HEK293 (cell line): ENCODE measurements around the gene MEG3.

Experiments used
- KLF1 ChIP-seq: fragments of 450-650 bp; formaldehyde crosslinking; IDR thresholded peaks from 2 replicates; pipeline ENCODE4 v1.5.1; 2016; ENCODE audit warnings: missing biosample characterization, missing genetic modification characterization
- KLF17 ChIP-seq: fragments of 450-650 bp; formaldehyde crosslinking; IDR thresholded peaks from 2 replicates; pipeline ENCODE4 v1.5.1; 2016; ENCODE audit warnings: missing biosample characterization, missing genetic modification characterization
- KLF7 ChIP-seq: fragments of 450-650 bp; formaldehyde crosslinking; IDR thresholded peaks from 2 replicates; pipeline ENCODE4 v1.5.1; 2016; ENCODE audit warnings: missing biosample characterization, missing genetic modification characterization, borderline replicate concordance
- KLF8 ChIP-seq: fragments of 450-650 bp; formaldehyde crosslinking; IDR thresholded peaks from 2 replicates; pipeline ENCODE4 v1.5.1; 2016; ENCODE audit warnings: missing biosample characterization, missing genetic modification characterization
- SP3 ChIP-seq: fragments of 450-650 bp; formaldehyde crosslinking; IDR thresholded peaks from 2 replicates; pipeline ENCODE4 v1.5.1; 2016; ENCODE audit warnings: missing biosample characterization, missing genetic modification characterization
- SP7 ChIP-seq: fragments of 450-650 bp; formaldehyde crosslinking; IDR thresholded peaks from 2 replicates; pipeline ENCODE4 v1.5.1; 2016; ENCODE audit warnings: missing biosample characterization, missing genetic modification characterization
- TCF7L2 ChIP-seq: IDR thresholded peaks from 2 replicates; pipeline ENCODE4 v1.6.1; 2011; ENCODE audit warnings: low read depth, mild to moderate bottlenecking, inconsistent platforms, low read length, moderate library complexity, borderline replicate concordance
- ZBTB26 ChIP-seq: fragments of 450-650 bp; formaldehyde crosslinking; optimal IDR thresholded peaks from 2 replicates; pipeline ENCODE3; 2016; ENCODE audit warnings: missing biosample characterization, mild to moderate bottlenecking, missing genetic modification characterization
- ZBTB48 ChIP-seq: fragments of 450-650 bp; formaldehyde crosslinking; IDR thresholded peaks from 2 replicates; pipeline ENCODE4 v1.5.1; 2016; ENCODE audit warnings: missing biosample characterization, missing genetic modification characterization
- ZFP3 ChIP-seq: fragments of 450-650 bp; formaldehyde crosslinking; IDR thresholded peaks from 2 replicates; pipeline ENCODE4 v1.5.1; 2016; ENCODE audit warnings: low read depth, missing biosample characterization, missing genetic modification characterization
- ZFP41 ChIP-seq: fragments of 450-650 bp; formaldehyde crosslinking; IDR thresholded peaks from 2 replicates; pipeline ENCODE4 v1.5.1; 2016; ENCODE audit warnings: missing biosample characterization, missing genetic modification characterization, borderline replicate concordance
- ZFP69B ChIP-seq: fragments of 450-650 bp; formaldehyde crosslinking; IDR thresholded peaks from 2 replicates; pipeline ENCODE4 v1.5.1; 2016; ENCODE audit warnings: missing biosample characterization, missing genetic modification characterization
- ZNF175 ChIP-seq: fragments of 450-650 bp; formaldehyde crosslinking; IDR thresholded peaks from 2 replicates; pipeline ENCODE4 v1.5.1; 2016; ENCODE audit warnings: missing biosample characterization, missing genetic modification characterization
- ZNF280C ChIP-seq: fragments of 450-650 bp; formaldehyde crosslinking; IDR thresholded peaks from 2 replicates; pipeline ENCODE4 v1.5.1; 2016; ENCODE audit warnings: missing biosample characterization, missing genetic modification characterization
- ZNF473 ChIP-seq: fragments of 450-650 bp; formaldehyde crosslinking; IDR thresholded peaks from 2 replicates; pipeline ENCODE4 v1.5.1; 2017; ENCODE audit warnings: missing biosample characterization, missing genetic modification characterization
- ZNF530 ChIP-seq: fragments of 450-650 bp; formaldehyde crosslinking; IDR thresholded peaks from 2 replicates; pipeline ENCODE4 v1.5.1; 2016; ENCODE audit warnings: low read depth, missing biosample characterization, missing genetic modification characterization
- ZNF629 ChIP-seq: fragments of 450-650 bp; formaldehyde crosslinking; IDR thresholded peaks from 2 replicates; pipeline ENCODE4 v1.5.1; 2017; ENCODE audit warnings: missing biosample characterization, missing genetic modification characterization
- ZNF639 ChIP-seq: fragments of 450-650 bp; formaldehyde crosslinking; IDR thresholded peaks from 2 replicates; pipeline ENCODE4 v1.5.1; 2016; ENCODE audit warnings: missing biosample characterization, missing genetic modification characterization
- ZNF654 ChIP-seq: fragments of 450-650 bp; formaldehyde crosslinking; IDR thresholded peaks from 2 replicates; pipeline ENCODE4 v1.5.1; 2016; ENCODE audit warnings: low read depth, missing biosample characterization, missing genetic modification characterization
- ZNF76 ChIP-seq: fragments of 450-650 bp; formaldehyde crosslinking; IDR thresholded peaks from 2 replicates; pipeline ENCODE4; 2016; ENCODE audit warnings: low read depth, missing biosample characterization, missing genetic modification characterization, borderline replicate concordance
- ZNF830 ChIP-seq: fragments of 450-650 bp; IDR thresholded peaks from 2 replicates; pipeline ENCODE4 v1.5.0; 2018; ENCODE audit warnings: missing biosample characterization, missing genetic modification characterization, low read depth, mild to moderate bottlenecking, moderate library complexity
- ZSCAN16 ChIP-seq: fragments of 450-650 bp; formaldehyde crosslinking; IDR thresholded peaks from 2 replicates; pipeline ENCODE4 v1.5.1; 2016; ENCODE audit warnings: missing biosample characterization, missing genetic modification characterization
- TF ChIP-seq, protein P1 (sequence below): fragments of 450-650 bp; IDR thresholded peaks from 2 replicates; pipeline ENCODE4 v1.5.1; 2018; ENCODE audit warnings: missing biosample characterization, mild to moderate bottlenecking, missing genetic modification characterization
- TF ChIP-seq, protein P2 (sequence below): fragments of 450-650 bp; IDR thresholded peaks from 2 replicates; pipeline ENCODE4 v1.5.1; 2018; ENCODE audit warnings: missing biosample characterization, missing genetic modification characterization
- TF ChIP-seq, protein P3 (sequence below): fragments of 450-650 bp; formaldehyde crosslinking; IDR thresholded peaks from 2 replicates; pipeline ENCODE4 v1.5.1; 2016; ENCODE audit warnings: missing biosample characterization, missing genetic modification characterization
- TF ChIP-seq, protein P4 (sequence below): fragments of 450-650 bp; formaldehyde crosslinking; IDR thresholded peaks from 2 replicates; pipeline ENCODE4 v1.5.1; 2017; ENCODE audit warnings: missing biosample characterization, missing genetic modification characterization

Gene MEG3

DNA sequence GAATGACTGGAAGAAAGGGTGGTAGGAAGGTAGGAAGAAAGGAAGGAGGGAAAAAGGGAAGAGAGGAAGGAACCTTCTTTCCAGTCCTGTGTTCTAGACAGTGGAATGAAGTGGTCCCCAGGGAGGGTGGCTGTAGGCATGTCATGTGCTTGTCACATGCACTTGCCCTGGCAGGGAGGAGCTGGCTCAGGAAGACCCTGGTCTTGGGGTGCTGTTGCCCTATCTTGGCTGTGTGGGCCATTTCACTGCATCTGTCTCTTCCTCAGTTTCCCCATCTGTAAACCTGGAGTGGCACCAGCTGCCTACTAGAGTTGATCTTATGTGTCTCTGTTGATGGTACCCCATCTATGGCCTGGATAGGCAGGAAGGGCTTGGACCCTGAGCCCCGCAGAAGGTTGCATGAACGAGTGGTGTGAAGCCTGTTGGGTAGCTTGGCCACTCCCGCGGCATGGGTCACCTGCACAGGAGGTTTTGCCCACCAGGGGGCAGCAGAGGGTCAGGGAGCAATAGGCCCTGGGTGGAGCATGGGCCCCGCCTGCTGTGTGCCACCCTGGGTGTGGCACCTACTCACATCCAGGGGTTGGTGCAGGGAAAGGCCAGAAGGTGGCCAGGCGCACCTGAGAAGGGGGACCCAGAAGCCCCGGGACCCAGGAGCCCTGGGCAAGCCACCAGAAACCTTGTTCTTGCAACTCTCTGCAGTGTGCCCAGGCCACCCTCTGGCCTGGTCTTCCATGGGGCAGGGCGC, 25.1 kb downstream of the MEG3 start (continued):
- TF ChIP-seq, protein P1, sequence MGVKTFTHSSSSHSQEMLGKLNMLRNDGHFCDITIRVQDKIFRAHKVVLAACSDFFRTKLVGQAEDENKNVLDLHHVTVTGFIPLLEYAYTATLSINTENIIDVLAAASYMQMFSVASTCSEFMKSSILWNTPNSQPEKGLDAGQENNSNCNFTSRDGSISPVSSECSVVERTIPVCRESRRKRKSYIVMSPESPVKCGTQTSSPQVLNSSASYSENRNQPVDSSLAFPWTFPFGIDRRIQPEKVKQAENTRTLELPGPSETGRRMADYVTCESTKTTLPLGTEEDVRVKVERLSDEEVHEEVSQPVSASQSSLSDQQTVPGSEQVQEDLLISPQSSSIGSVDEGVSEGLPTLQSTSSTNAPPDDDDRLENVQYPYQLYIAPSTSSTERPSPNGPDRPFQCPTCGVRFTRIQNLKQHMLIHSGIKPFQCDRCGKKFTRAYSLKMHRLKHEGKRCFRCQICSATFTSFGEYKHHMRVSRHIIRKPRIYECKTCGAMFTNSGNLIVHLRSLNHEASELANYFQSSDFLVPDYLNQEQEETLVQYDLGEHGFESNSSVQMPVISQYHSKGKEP = no peak
- TF ChIP-seq, protein P2, sequence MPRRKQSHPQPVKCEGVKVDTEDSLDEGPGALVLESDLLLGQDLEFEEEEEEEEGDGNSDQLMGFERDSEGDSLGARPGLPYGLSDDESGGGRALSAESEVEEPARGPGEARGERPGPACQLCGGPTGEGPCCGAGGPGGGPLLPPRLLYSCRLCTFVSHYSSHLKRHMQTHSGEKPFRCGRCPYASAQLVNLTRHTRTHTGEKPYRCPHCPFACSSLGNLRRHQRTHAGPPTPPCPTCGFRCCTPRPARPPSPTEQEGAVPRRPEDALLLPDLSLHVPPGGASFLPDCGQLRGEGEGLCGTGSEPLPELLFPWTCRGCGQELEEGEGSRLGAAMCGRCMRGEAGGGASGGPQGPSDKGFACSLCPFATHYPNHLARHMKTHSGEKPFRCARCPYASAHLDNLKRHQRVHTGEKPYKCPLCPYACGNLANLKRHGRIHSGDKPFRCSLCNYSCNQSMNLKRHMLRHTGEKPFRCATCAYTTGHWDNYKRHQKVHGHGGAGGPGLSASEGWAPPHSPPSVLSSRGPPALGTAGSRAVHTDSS (tag by site-specific recombination) = no peak
- TF ChIP-seq KLF7 (tag by site-specific recombination) = 0 out of 2 replicates have a peak, but pooled peaks have one; percentile 25
- no peak for TF ChIP-seq ZNF639 (tag by site-specific recombination)
- no peak for TF ChIP-seq TCF7L2
- TF ChIP-seq ZNF530 (tag by site-specific recombination) = no peak
- TF ChIP-seq ZNF473 (tag by site-specific recombination) = no peak
- TF ChIP-seq ZFP41 = no peak
- peak; percentile 71 for TF ChIP-seq ZNF654 (tag by site-specific recombination)
- no peak for TF ChIP-seq ZNF175
- no peak for TF ChIP-seq ZBTB26 (tag by site-specific recombination)
- TF ChIP-seq ZFP3 (tag by site-specific recombination) = no peak
- no peak for TF ChIP-seq SP3 (tag by site-specific recombination)
- 0 out of 2 replicates have a peak, but pooled peaks have one; percentile 16 for TF ChIP-seq ZNF76
- peak; percentile 61 for TF ChIP-seq KLF17 (tag by site-specific recombination)
- TF ChIP-seq, protein P3, sequence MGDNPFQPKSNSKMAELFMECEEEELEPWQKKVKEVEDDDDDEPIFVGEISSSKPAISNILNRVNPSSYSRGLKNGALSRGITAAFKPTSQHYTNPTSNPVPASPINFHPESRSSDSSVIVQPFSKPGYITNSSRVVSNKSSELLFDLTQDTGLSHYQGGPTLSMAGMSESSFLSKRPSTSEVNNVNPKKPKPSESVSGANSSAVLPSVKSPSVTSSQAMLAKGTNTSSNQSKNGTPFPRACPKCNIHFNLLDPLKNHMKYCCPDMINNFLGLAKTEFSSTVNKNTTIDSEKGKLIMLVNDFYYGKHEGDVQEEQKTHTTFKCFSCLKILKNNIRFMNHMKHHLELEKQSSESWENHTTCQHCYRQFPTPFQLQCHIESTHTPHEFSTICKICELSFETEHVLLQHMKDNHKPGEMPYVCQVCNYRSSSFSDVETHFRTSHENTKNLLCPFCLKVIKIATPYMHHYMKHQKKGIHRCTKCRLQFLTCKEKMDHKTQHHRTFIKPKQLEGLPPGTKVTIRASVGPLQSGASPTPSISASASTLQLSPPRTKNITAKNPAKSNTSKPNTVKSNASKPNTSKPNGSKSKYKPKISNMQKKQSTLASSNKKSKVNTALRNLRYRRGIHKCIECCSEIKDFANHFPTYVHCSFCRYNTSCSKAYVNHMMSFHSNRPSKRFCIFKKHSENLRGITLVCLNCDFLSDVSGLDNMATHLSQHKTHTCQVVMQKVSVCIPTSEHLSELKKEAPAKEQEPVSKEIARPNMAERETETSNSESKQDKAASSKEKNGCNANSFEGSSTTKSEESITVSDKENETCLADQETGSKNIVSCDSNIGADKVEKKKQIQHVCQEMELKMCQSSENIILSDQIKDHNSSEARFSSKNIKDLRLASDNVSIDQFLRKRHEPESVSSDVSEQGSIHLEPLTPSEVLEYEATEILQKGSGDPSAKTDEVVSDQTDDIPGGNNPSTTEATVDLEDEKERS = no peak
- TF ChIP-seq SP7 = no peak
- TF ChIP-seq ZNF830 (tag by site-specific recombination) = no peak
- TF ChIP-seq ZFP69B = peak; percentile 76; the same call in 1 of the 2 replicates
- no peak for TF ChIP-seq ZNF280C (tag by site-specific recombination)
- TF ChIP-seq KLF8 (tag by site-specific recombination) = peak; percentile 88
- TF ChIP-seq ZBTB48 = no peak
- TF ChIP-seq KLF1 (tag by site-specific recombination) = peak; percentile 96
- TF ChIP-seq, protein P4, sequence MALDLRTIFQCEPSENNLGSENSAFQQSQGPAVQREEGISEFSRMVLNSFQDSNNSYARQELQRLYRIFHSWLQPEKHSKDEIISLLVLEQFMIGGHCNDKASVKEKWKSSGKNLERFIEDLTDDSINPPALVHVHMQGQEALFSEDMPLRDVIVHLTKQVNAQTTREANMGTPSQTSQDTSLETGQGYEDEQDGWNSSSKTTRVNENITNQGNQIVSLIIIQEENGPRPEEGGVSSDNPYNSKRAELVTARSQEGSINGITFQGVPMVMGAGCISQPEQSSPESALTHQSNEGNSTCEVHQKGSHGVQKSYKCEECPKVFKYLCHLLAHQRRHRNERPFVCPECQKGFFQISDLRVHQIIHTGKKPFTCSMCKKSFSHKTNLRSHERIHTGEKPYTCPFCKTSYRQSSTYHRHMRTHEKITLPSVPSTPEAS (tag by site-specific recombination) = no peak
- TF ChIP-seq ZNF629 (tag by site-specific recombination) = no peak
- TF ChIP-seq ZSCAN16 (tag by site-specific recombination) = no peak
